Measurements from ENCODE around the gene MCTP1. TPM values are rescaled to one million over a fixed set of nuclear protein-coding genes. Genes with fewer than 3 reads are reported as not detected.

The MCTP1 gene
- total and polyA plus RNA-seq, 2 of the 8 experiments (the other 6 are each of a cell fraction or from before 2014, with no cell fraction given) = 0.56 to 3.4 TPM

DNA sequence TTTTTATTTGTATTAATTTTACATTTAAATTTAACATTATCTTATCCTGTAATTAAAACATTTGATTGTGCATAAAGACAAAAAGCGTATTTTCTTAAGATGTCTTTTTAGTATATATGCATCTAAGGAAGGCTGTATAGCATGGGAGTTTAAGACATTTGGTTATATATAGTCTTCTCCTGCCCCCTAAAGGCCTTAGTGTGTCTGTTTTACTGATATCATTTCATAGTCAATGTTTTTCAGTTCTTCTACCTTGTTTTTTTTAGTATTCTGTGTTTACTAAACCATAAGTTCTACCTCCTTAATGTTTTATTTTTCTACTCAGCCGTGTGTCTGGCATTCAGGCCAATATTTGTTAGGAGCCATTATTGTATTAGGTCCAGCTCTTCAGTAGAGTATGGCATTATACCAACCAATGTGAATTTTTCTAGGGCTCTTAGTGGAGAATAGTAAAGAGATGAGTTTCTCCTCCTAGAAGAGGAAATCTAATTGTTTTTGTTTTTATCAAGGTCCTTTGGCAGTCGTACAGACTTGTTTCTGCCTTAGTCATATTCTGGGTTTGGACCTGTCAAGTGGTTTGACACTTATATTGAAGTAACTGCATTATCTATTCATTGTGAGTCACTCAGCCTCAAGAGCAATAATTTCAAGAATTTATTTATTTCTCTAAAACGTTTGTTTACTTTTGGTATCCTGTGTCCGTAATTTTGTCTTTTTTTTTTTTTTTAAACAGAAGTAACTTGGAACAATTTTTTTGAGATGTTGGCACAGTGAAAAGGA lies 591.7 kb downstream of the MCTP1 start:
- H3K27me3 ChIP-seq (replicated peaks in 1 of 4; ENCODE audit: control insufficient read depth in 3 of 4, extremely low read depth in 1 of 4, insufficient read depth in 3 of 4, low read length in 3 of 4) = peaks cover 0 to 1% (median 0%) of the 10 kb centered on the region in 4 experiments; a peak in 1 of 7 replicates
- no peak overlapping the region for H2AK5ac ChIP-seq (ENCODE audit: low read depth, low read length)
- no peak overlapping the region for H3K14ac ChIP-seq (ENCODE audit: insufficient read length)
- H2BK5ac ChIP-seq (ENCODE audit: low read depth, low read length) = no peak overlapping the region
- H3K4me2 ChIP-seq (ENCODE audit: insufficient read depth in 1 of 2, low read depth in 2 of 2, low read length in 2 of 2) = no peak overlapping the region
- CTCF ChIA-PET (ENCODE audit: partially characterized antibody) = interaction anchor here (0.6 to 1.3 kb wide), 8 partner anchors 16 to 606 kb away, joined by 3 to 5 read pairs (median 4); no protein-coding TSS in a partner anchor
- H3K27ac ChIP-seq (ENCODE audit: low read depth, low read length) = no peak overlapping the region
- no peak overlapping the region for H4K5ac ChIP-seq (ENCODE audit: insufficient read length, low read depth, low read length)
- H2AFZ ChIP-seq (ENCODE audit: low read length) = no peak overlapping the region
- TF ChIP-seq, protein P1, sequence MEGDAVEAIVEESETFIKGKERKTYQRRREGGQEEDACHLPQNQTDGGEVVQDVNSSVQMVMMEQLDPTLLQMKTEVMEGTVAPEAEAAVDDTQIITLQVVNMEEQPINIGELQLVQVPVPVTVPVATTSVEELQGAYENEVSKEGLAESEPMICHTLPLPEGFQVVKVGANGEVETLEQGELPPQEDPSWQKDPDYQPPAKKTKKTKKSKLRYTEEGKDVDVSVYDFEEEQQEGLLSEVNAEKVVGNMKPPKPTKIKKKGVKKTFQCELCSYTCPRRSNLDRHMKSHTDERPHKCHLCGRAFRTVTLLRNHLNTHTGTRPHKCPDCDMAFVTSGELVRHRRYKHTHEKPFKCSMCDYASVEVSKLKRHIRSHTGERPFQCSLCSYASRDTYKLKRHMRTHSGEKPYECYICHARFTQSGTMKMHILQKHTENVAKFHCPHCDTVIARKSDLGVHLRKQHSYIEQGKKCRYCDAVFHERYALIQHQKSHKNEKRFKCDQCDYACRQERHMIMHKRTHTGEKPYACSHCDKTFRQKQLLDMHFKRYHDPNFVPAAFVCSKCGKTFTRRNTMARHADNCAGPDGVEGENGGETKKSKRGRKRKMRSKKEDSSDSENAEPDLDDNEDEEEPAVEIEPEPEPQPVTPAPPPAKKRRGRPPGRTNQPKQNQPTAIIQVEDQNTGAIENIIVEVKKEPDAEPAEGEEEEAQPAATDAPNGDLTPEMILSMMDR (IDR thresholded peaks at IDR 0.05; ENCODE audit: control extremely low read depth in 1 of 3, insufficient read depth in 1 of 3, low read depth in 1 of 3, low read length in 3 of 3) = peak in 2 of 3 experiments; percentile 11 to 46; a peak in 2 of 4 replicates
- no peak for TF ChIP-seq SP1 (IDR thresholded peaks at IDR 0.05; ENCODE audit: low read depth, low read length)
- TF ChIP-seq RAD21 (IDR thresholded peaks at IDR 0.05 in 1 of 2, conservative IDR thresholded peaks at IDR 0.05 in 1 of 2; ENCODE audit: low read depth in 2 of 2, low read length in 2 of 2) = peak; percentile 54 to 63
- TF ChIP-seq SP4 (IDR thresholded peaks at IDR 0.05; ENCODE audit: low read length) = no peak
- H3K18ac ChIP-seq (ENCODE audit: extremely low read depth, low read length) = no peak overlapping the region
- H3K56ac ChIP-seq (replicated peaks; ENCODE audit: insufficient read length, low read depth, low read length) = no peak overlapping the region
- H4K91ac ChIP-seq (replicated peaks; ENCODE audit: insufficient read length, low read length) = no peak overlapping the region
- H3K36me3 ChIP-seq (ENCODE audit: control insufficient read depth in 2 of 4, insufficient read depth in 4 of 4, low read length in 3 of 4) = peaks cover 0 to 35% (median 0%) of the 10 kb centered on the region in 4 experiments; a peak in 4 of 8 replicates
- no peaks in the 10 kb centered on the region for H3K4me1 ChIP-seq (replicated peaks in 1 of 4; ENCODE audit: control insufficient read depth in 3 of 4, insufficient read depth in 4 of 4, low read length in 3 of 4)
- H3K23me2 ChIP-seq (ENCODE audit: low read depth, low read length) = no peaks in the 10 kb centered on the region
- H3K79me2 ChIP-seq (ENCODE audit: control insufficient read depth in 1 of 2, insufficient read depth in 2 of 2, low read length in 2 of 2) = no peaks in the 10 kb centered on the region
- H2BK120ac ChIP-seq (replicated peaks; ENCODE audit: low read depth, low read length) = no peak overlapping the region
- DNase-seq (ENCODE audit: low read depth in 1 of 2, low spot score in 2 of 2) (no peak), FAIRE-seq (no peak)
- H3K4ac ChIP-seq (replicated peaks; ENCODE audit: insufficient read length, low read depth, low read length) = no peak overlapping the region
- no peak overlapping the region for H3K23ac ChIP-seq (ENCODE audit: insufficient read length)
- H4K8ac ChIP-seq (ENCODE audit: extremely low read depth, insufficient read depth, low read length) = no peak overlapping the region
- no peak overlapping the region for H3K9ac ChIP-seq (replicated peaks in 1 of 4; ENCODE audit: extremely low read depth in 1 of 4, low read depth in 3 of 4, low read length in 3 of 4)
- no peaks in the 10 kb centered on the region for H3K9me3 ChIP-seq (ENCODE audit: insufficient read depth in 2 of 2, low read depth in 1 of 2, low read length in 1 of 2)
- H3K79me1 ChIP-seq (ENCODE audit: low read depth, low read length) = no peaks in the 10 kb centered on the region
- no peak overlapping the region for H2BK15ac ChIP-seq (ENCODE audit: low read length)
- no peak overlapping the region for H3K4me3 ChIP-seq (ENCODE audit: extremely low read depth in 1 of 4, insufficient read depth in 2 of 4, low read depth in 3 of 4, low read length in 4 of 4)
- H2BK20ac ChIP-seq (ENCODE audit: low read length) = no peak overlapping the region
- POLR2A ChIA-PET (ENCODE audit: partially characterized antibody) = no interaction called here
- H2BK12ac ChIP-seq (ENCODE audit: low read depth, low read length) = no peak overlapping the region
- no peaks in the 10 kb centered on the region for H4K20me1 ChIP-seq (replicated peaks in 1 of 2; ENCODE audit: control insufficient read depth in 1 of 2, insufficient read depth in 2 of 2, low read length in 2 of 2)
- WGBS, 2 experiments (ENCODE audit: extremely low coverage in 1 of 2, insufficient coverage in 1 of 2, insufficient read length in 1 of 2, insufficient replicate concordance in 2 of 2, low coverage in 1 of 2, low lambda C conversion rate in 2 of 2, missing lambda C conversion rate in 1 of 2) = 81% methylated on average over 5 of the region's 5 CpGs; no CpG with 5 or more reads in 1 of the 2 experiments

All from H1 (cell line).